Ishikawa (cell line): Measurements from ENCODE around the gene FRS2.

Experiments used
- CEBPB ChIP-seq: IDR thresholded peaks from 2 replicates; pipeline ENCODE4 v1.6.1; 2012
- CREB1 ChIP-seq: IDR thresholded peaks from 2 replicates; pipeline ENCODE4 v1.6.1; 2012; ENCODE audit warnings: low read depth
- EGR1 ChIP-seq: IDR thresholded peaks from 2 replicates; pipeline ENCODE4 v1.6.1; 2012
- EP300 ChIP-seq: IDR thresholded peaks from 2 replicates; pipeline ENCODE4 v1.6.1; 2012; ENCODE audit warnings: borderline replicate concordance
- FOXM1 ChIP-seq: IDR thresholded peaks from 2 replicates; pipeline ENCODE4 v1.6.1; 2012; ENCODE audit warnings: low read depth, borderline replicate concordance
- NFIC ChIP-seq: IDR thresholded peaks from 2 replicates; pipeline ENCODE4 v1.6.1; 2012
- RAD21 ChIP-seq: IDR thresholded peaks from 2 replicates; pipeline ENCODE4 v1.6.1; 2012; ENCODE audit warnings: low read depth
- TAF1 ChIP-seq: IDR thresholded peaks from 2 replicates; pipeline ENCODE4 v1.6.1; 2012; ENCODE audit warnings: low read depth, mild to moderate bottlenecking
- TCF12 ChIP-seq: IDR thresholded peaks from 2 replicates; pipeline ENCODE4 v1.6.1; 2012; ENCODE audit warnings: low read depth
- TEAD4 ChIP-seq: IDR thresholded peaks from 2 replicates; pipeline ENCODE4 v1.6.1; 2012
- YY1 ChIP-seq: IDR thresholded peaks from 2 replicates; pipeline ENCODE4 v1.6.1; 2012; ENCODE audit warnings: low read depth
- ZBTB7A ChIP-seq: IDR thresholded peaks from 2 replicates; pipeline ENCODE4 v1.6.1; 2012; ENCODE audit warnings: low read depth
- TF ChIP-seq, protein P1 (sequence below): IDR thresholded peaks from 2 replicates; pipeline ENCODE4 v1.6.1; 2012; ENCODE audit warnings: low read depth, mild to moderate bottlenecking
- TF ChIP-seq, protein P2 (sequence below): IDR thresholded peaks from 2 replicates; pipeline ENCODE4 v1.6.1; 2012
- TF ChIP-seq, protein P3 (sequence below): IDR thresholded peaks from 2 replicates; pipeline ENCODE4 v1.6.1; 2012

Gene FRS2

DNA sequence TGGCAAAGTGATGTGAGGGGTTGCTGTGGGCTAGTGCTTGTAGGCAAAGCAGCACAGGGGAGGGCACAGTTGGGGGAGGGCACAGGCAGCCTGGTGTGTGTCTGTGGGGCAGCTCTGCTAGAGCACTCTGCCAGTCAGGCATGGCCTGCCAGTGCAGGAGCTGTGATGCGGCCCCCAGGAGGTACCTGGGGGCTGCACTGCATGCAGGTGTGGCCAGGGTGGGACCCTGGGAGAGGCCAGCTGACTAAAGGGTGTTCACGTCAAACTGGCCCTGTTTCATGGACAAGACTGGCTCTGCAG lies 54.1 kb downstream of the FRS2 start:
- TF ChIP-seq TCF12: no peak
- TF ChIP-seq RAD21: no peak
- TF ChIP-seq, protein P1, sequence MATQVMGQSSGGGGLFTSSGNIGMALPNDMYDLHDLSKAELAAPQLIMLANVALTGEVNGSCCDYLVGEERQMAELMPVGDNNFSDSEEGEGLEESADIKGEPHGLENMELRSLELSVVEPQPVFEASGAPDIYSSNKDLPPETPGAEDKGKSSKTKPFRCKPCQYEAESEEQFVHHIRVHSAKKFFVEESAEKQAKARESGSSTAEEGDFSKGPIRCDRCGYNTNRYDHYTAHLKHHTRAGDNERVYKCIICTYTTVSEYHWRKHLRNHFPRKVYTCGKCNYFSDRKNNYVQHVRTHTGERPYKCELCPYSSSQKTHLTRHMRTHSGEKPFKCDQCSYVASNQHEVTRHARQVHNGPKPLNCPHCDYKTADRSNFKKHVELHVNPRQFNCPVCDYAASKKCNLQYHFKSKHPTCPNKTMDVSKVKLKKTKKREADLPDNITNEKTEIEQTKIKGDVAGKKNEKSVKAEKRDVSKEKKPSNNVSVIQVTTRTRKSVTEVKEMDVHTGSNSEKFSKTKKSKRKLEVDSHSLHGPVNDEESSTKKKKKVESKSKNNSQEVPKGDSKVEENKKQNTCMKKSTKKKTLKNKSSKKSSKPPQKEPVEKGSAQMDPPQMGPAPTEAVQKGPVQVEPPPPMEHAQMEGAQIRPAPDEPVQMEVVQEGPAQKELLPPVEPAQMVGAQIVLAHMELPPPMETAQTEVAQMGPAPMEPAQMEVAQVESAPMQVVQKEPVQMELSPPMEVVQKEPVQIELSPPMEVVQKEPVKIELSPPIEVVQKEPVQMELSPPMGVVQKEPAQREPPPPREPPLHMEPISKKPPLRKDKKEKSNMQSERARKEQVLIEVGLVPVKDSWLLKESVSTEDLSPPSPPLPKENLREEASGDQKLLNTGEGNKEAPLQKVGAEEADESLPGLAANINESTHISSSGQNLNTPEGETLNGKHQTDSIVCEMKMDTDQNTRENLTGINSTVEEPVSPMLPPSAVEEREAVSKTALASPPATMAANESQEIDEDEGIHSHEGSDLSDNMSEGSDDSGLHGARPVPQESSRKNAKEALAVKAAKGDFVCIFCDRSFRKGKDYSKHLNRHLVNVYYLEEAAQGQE: no peak
- no peak for TF ChIP-seq TEAD4
- TF ChIP-seq, protein P2, sequence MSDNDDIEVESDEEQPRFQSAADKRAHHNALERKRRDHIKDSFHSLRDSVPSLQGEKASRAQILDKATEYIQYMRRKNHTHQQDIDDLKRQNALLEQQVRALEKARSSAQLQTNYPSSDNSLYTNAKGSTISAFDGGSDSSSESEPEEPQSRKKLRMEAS: no peak
- no peak for TF ChIP-seq NFIC
- TF ChIP-seq YY1: no peak
- no peak for TF ChIP-seq FOXM1
- TF ChIP-seq, protein P3, sequence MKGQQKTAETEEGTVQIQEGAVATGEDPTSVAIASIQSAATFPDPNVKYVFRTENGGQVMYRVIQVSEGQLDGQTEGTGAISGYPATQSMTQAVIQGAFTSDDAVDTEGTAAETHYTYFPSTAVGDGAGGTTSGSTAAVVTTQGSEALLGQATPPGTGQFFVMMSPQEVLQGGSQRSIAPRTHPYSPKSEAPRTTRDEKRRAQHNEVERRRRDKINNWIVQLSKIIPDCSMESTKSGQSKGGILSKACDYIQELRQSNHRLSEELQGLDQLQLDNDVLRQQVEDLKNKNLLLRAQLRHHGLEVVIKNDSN: no peak
- TF ChIP-seq ZBTB7A: no peak
- no peak for TF ChIP-seq CREB1
- TF ChIP-seq EGR1: no peak
- TF ChIP-seq CEBPB: no peak

DNA sequence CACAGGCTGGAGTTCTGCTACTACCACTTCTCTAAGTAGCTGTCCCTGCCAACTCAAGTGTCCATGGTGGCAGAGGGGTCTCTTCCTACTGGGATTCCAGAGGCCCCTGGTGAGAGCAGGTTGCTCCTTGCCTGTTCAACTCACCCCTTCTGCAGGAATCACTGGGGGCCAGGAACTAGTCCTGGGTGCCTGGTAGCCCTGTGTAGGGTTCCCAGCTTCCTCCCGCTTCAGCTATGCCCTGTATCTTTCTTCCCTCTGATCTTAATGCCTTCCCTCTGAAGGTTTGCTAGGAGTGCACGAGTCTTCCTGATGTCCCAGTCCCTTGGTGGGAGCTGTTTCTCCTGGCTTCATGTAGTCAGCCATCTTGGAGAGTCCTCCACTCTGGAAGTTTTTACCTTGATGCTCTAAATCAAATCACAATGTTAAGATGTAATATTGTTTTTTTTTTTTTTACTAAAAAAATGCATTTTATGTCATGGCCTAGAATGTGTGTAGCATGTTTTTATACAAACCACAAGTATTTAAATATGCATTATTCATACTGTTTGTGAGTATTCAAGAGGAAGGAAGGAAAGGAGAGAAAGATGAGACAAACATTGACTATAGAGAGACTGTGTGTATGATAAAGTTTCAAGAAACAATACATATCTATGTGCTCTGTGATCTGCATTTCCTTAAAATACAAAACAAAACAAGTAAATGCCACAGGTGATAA lies 54.7 kb downstream of the FRS2 start:
- TF ChIP-seq, protein P3: no peak
- TF ChIP-seq YY1 (0 out of 2 replicates have a peak, but pooled peaks have one; percentile 22), NFIC (no peak), TAF1 (no peak), TCF12 (no peak), EP300 (no peak)

DNA sequence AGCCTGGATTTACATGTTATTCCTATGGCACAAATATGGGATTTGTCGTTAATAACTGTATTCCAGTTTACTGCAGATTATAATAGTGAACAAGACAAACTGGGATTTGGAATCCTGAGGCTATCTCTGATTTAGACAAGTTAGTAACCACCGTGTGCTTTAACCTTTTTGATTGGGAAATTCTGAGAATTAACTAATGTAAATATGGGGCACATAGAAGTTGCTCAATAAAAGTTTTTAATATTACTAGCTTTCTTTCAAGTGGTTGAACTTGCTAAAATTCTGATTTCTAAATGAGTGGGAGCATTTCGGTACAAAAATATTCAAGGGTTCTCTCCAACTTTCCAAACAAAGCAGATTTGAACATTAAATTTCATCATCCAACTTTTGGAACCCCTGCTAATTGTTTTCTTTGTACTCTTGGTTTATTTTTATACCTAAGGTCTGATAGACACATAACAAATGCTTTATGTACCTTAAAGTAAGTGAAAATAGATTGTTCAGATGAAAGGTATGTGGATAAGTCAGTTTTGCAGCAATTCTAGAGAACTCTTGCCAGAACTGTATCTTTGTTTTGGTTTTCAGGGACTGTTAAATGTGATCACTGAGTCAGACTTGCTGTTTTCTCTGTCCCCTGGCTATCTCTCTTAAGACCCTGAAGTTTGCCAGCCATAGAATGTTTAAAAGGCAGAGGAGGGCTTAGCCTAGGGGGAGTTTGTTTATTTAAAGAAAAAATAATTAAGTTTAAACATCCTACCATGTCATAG lies 57.5 kb downstream of the FRS2 start:
- peak; percentile 24; the same call in 1 of the 2 replicates for TF ChIP-seq TEAD4
- TF ChIP-seq, protein P1: no peak
- TF ChIP-seq CREB1: no peak
- no peak for TF ChIP-seq CEBPB
- peak; percentile 76 for TF ChIP-seq NFIC
- TF ChIP-seq, protein P3: no peak
- TF ChIP-seq TAF1: no peak
- TF ChIP-seq YY1: no peak
- TF ChIP-seq, protein P2: no peak
- TF ChIP-seq ZBTB7A: no peak
- no peak for TF ChIP-seq EGR1
- TF ChIP-seq EP300: 0 out of 2 replicates have a peak, but pooled peaks have one; percentile 16
- no peak for TF ChIP-seq RAD21
- no peak for TF ChIP-seq FOXM1
- TF ChIP-seq TCF12: no peak

DNA sequence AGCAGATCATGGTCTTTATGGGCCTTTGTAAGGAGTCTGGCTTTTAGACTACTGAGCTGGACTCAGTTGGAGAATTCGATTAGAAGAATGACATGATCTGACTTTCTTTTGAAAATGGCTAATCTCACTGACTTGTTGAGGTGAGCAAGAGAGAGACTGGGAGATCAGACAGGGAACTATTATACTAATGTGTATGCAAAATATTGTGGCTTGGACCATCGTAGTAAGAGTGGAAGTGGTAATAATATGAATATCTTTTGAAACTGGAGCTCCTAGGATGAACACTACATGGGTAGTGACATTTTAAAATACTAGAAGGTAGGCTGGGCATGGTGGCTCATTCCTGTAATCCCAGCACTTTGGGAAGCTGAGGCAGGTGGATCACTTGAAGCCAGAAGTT lies 58.8 kb downstream of the FRS2 start:
- TF ChIP-seq, protein P1: no peak
- no peak for TF ChIP-seq RAD21
- TF ChIP-seq CEBPB: no peak
- no peak for TF ChIP-seq EP300
- no peak for TF ChIP-seq FOXM1
- TF ChIP-seq TEAD4: no peak
- TF ChIP-seq ZBTB7A: no peak
- TF ChIP-seq, protein P3: no peak
- no peak for TF ChIP-seq NFIC
- TF ChIP-seq TAF1: no peak
- no peak for TF ChIP-seq CREB1
- TF ChIP-seq, protein P2: no peak
- TF ChIP-seq EGR1: no peak
- no peak for TF ChIP-seq YY1
